Retinal pigment epithelial cell (primary cell): ENCODE measurements around the gene BRD8.
"Not testable (repeated sequence)": the region's sequence is repeated elsewhere in the genome, so short reads cannot be mapped to it uniquely, and the experiment has no call there.

Experiments
- DNase-seq: peaks from one replicate; pipeline ENCODE4 v3.0.0-alpha.2; 2010; ENCODE audit warnings: low read depth
- H3K4me3 ChIP-seq: 2 replicates; pipeline ENCODE4 v1.5.1; 2011; ENCODE audit warnings: mild to moderate bottlenecking, low read length, control low read depth, moderate library complexity
- CTCF ChIP-seq: conservative IDR thresholded peaks from 2 replicates; pipeline ENCODE4 v1.5.1; 2011; ENCODE audit warnings: low read depth, low read length, control low read depth, inconsistent platforms

BRD8 gene

GRCh38 chr5:138213161-138214029 lies 35.0 kb upstream of the BRD8 start, which contains the start of gene CDC23:
Gene CDC23 (minus strand): TSS chr5:138213323. CDS start chr5:138213312, 11 bp downstream.
- no peak for TF ChIP-seq CTCF
- DNase-seq: peak; percentile 96
- peak within 1 kb of the TSS; percentile 100 for H3K4me3 ChIP-seq

- peak overlapping the region; percentile 100 for H3K4me3 ChIP-seq
- no peak for TF ChIP-seq CTCF
- DNase-seq: no peak
These were observed 34.4 kb upstream of the BRD8 start for GRCh38 chr5:138212828-138213160.

GRCh38 chr5:138210985-138211384 lies 32.6 kb upstream of the BRD8 start:
- no peak for DNase-seq
- no peak overlapping the region for H3K4me3 ChIP-seq
- TF ChIP-seq CTCF: no peak

- not testable (repeated sequence) for H3K4me3 ChIP-seq, DNase-seq
These were observed 15.4 kb upstream of the BRD8 start for GRCh38 chr5:138193859-138194258.

- DNase-seq: no peak
- TF ChIP-seq CTCF: no peak
- no peak overlapping the region for H3K4me3 ChIP-seq
These were observed 14.4 kb upstream of the BRD8 start for GRCh38 chr5:138192826-138193225.

GRCh38 chr5:138188626-138189025 lies 10.2 kb upstream of the BRD8 start:
- TF ChIP-seq CTCF: no peak
- no peak overlapping the region for H3K4me3 ChIP-seq
- no peak for DNase-seq

- no peak overlapping the region for H3K4me3 ChIP-seq
- no peak for TF ChIP-seq CTCF
- DNase-seq: no peak
These were observed 7.6 kb upstream of the BRD8 start for GRCh38 chr5:138186002-138186447.
